Stimulated activated CD4-positive, alpha-beta T cell treated with anti-CD3 and anti-CD28 coated beads, Interleukin-4, amount 100 ng/mL, for 48 hours (primary cell): Measurements from ENCODE around the gene SPSB3.
"Not testable (repeated sequence)": the region's sequence is repeated elsewhere in the genome, so short reads cannot be mapped to it uniquely, and the experiment has no call there.

Experiments used
- DNase-seq, 2 donors: peaks; one replicate each; pipeline ENCODE4 v3.0.0-alpha.2; 2020; ENCODE audit warnings: low read depth in 2 of 2

Gene SPSB3

GRCh38 chr16:1816396-1817275 is 34.3 kb upstream of the SPSB3 start:
- no peak for DNase-seq

GRCh38 chr16:1815461-1815860 is 33.1 kb upstream of the SPSB3 start:
- DNase-seq = no peak

DNA sequence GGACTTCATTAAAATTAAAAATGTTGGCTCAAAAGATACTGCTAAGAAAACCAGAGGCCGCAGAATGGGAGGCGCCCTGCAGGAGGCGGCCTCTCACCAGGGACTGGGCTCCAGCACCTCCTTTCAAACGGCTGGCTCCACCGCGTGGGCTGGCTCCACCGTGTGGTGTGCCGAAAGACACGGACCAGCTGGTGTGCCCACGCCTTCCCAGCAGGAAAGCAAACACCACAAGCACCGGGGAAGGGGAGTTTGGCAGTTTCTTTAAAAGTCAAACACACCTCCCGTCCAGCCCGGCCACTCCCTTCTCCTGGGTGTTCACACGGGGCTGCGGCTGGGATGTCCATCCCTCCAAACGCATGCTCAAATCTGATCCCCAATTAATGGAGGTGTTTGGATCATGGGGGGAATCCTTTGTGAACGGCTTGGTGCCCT is 30.4 kb upstream of the SPSB3 start:
- peak; percentile 51 to 52 for DNase-seq

DNA sequence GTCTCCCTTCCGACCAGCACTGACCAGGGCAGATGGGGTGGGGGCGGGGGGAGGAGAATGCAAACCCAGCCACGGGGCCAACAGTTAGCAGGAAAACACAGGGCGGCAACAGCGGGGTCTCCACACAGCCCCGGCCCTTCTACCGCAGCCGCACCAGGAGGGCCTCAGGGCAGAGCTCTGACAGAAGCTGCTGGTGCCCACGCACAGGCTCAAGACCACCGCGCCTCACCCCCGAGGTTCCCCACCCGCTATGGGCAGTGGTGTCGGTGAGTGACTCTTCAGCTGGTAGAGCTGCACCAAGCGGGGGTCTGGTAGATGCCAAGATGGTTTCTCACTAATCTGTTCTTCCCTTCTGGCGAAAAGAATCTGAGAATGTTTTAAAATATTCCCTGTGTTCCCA is 28.2 kb upstream of the SPSB3 start:
- no peak for DNase-seq

- DNase-seq = no peak
These were observed 27.7 kb upstream of the SPSB3 start for GRCh38 chr16:1810106-1810505.

DNA sequence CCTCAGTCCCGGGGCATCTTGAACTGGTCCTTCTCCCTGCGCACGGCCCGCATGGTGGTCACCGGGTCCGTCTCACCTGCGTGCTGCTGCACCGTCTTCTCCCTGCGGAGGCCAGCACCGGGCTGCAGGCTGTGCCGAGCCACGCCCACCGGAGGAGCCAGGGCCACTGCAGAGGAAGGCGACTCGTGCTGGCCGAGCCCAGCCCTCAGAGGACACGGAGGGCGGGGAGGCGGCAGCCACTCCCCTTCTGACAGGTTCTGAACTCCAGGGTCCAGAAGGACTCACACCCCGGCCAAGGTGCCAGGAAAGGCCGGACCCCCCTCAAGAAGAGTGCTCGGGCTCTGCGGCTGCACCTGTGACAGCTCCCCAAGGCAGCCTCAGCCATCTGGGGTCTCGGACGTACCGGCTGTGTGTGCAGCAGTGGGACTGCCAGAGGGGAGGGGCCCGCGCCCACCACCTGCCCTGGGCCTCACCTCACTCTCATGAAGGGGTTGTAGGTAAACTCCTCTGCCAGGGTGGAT is 27.0 kb upstream of the SPSB3 start:
- DNase-seq = no peak

DNA sequence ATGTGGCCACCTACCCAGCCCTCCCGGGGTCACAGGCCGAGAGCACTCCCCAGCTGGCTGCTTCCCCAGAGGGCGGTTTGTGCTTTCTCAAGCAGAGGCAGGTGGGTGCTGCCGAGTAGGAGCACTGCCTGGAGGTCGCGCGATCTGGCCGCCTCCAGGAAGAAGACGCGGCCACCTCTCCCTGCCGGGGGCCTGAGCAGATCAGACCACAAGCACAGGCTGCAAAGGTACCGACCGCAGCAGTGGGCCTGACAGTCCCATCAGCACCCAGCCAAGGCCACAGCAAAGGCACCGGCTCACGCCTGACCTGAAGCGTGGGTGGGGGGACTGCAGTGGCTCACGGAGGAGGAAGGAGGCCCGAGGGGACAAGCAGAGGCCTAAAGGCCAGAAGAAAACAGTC is 26.3 kb upstream of the SPSB3 start:
- no peak for DNase-seq

DNA sequence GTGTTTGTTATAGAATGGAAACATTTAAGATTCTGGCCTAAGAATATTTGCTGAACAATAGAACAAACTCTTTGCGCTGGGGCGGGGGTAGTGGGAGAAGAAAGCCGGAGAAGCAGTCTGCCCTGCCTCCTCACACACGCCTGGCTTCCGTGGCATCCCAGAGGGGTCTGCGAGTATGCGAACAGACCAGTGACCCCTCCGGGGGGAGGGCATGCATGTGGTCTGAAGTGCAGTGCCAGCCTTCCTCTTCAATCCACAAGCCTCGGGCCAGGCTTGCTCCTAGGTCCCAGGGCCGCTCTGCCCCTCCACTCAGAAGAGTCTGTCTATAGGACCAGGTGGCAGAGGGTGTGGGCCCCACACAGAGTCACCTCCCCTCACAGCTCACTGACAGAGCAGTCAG is 25.3 kb upstream of the SPSB3 start:
- no peak for DNase-seq

GRCh38 chr16:1800701-1801100 is 18.3 kb upstream of the SPSB3 start:
- DNase-seq = no peak

- not testable (repeated sequence) for DNase-seq
These were observed 16.9 kb upstream of the SPSB3 start for GRCh38 chr16:1799263-1799662.

DNA sequence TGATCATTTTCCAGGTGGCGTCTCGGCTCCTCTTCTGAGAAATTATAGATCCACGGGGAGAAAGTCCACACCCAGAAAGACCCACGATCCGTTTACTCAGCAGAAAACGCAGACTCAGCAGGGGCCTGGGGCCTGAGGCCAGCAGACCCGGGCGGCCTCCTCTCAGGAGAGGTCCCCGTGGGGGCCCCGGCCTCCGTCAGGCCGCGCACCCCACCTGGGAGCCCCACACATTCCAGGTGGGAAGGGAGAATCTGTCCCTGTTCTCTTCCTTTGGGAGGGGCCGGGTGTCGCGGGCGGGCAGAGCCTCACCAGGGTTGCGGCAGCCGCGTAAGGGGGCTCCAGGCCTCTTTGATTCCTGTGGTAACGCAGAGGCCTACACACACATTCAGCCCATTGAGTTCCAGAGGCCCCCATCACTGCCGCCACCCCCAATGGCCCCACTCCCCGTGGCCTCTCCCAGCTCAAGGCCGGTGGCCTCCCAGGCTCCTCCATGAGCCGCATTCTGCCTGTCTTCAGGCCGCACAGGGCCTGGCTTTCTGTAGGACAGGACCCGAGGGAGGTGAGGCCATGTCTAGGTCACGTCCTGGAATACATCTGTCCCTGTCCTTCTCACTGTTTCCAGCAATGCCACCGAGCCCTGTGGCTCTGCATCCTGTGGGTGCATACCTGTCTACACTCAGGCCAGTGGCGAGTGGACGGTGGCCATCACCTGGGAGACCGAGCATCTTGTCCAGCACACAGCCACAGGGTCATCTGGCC is 12.7 kb upstream of the SPSB3 start:
- DNase-seq = no peak

GRCh38 chr16:1794221-1794871 is 12.0 kb upstream of the SPSB3 start:
- DNase-seq = no peak

DNA sequence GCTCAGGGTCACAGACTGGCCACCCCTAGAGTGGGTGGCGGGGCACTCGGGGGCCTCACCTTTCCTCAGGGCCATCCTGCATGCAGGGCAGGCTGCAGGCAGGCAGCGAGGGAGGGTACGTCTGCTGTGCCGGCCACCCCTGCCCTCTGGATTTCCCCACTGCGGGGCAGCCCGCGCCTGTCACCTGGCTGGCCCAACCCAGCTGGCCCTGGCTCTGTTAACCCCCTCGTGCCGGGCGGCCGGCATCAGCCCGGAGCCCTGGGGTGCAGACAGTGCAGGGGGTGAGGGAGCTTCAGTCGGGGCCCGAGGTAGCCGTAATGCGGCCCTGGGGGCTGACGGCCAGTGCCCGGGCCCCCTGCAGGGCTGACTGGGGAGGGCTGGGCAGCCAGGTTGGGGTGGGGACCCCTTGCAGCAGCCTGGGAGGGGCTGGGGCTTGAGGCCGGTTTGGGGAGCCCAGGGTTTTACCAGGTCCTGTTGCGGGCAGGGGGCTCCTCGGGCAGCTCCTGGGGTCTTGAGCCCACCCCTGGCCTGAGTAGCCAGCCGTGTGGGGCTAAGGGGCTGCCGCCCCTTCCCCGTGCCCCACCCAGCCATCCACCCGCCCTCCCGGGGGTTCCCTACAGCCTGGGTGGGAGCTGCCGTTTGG is 11.3 kb upstream of the SPSB3 start, which contains the start of gene IGFALS:
TSS of gene IGFALS (minus strand) at position 128 of the 643 bp plus-strand sequence. CDS start at position 75, 53 bp downstream.
- no peak for DNase-seq

DNA sequence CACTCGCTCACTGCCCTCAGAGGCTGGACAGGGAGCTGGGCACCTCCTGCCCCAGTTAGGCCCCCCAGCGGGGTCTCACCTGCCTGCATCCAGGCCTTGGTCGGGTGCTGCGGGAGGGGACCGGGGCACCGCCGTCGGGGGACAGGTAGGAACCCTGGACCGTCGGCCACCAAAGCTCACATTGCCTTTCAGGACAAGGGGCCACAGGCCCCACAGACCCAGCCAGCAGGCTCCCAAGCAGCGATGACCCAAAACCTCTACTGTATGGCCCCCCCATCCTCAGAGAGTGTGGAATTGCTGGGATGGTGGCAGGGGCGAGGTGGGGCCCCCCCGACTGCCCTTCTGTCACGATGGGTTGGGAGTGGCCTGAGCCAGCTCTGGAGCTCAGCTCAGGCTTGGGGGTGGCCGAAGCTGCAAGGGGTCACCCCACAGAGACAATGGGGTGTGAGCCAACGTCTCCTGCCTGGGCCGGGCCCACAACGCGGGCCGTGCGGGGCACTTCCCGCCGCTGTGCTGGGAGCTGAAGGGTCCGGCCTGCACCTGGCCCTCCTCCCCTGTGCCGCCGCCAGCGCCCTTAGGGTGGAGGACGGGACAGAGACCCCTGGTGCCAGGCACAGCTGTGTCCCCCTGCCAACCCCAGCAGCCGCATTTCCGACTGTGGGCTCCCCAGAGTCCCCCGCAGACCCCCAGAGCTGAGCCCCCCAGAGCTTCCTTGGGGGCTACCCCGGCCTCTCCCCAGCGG is 10.6 kb upstream of the SPSB3 start:
- no peak for DNase-seq

DNA sequence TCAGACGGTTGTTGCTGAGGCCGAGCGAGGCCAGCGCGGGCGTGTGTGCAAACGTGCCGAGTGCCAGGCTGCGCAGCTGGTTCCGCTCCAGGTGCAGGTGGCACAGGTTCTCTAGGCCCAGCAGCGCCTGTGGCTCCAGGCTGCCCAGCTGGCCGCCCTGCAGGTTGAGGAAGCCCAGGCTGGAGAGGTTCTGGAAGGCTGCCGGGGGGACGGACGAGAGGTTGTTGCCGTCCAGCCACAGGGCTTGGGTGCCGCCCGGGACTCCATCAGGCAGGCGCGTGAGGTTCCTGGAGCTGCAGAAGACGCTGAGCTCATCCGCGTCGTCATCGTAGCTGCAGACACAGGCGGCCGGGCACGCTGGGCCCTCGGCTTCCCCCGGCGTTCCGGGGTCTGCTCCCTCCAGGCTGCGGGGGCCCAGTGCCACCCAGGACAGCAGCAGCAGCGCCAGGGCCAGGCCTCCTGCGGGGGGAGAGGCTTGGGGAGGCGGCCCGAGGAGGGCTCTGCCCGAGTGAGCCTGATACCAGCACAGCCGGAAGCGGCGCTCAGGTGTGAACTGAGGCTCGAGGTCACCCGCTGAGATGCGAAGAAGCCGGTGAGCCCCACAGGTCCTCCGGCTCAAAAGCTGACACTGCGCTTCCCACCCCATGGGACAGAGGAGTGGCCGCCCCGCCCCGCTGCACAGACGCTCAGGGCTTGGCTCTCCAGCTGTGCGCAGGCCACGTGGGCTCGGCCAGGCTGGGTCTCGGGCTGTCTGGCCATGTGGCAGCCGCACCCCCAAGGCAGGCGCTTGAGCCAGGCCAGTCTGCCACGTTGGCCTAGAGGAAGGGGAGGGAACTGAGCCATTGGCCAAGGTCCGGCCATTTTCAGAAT is 9.8 kb upstream of the SPSB3 start:
- no peak for DNase-seq

GRCh38 chr16:1791256-1791942 is 9.0 kb upstream of the SPSB3 start:
- no peak for DNase-seq

DNA sequence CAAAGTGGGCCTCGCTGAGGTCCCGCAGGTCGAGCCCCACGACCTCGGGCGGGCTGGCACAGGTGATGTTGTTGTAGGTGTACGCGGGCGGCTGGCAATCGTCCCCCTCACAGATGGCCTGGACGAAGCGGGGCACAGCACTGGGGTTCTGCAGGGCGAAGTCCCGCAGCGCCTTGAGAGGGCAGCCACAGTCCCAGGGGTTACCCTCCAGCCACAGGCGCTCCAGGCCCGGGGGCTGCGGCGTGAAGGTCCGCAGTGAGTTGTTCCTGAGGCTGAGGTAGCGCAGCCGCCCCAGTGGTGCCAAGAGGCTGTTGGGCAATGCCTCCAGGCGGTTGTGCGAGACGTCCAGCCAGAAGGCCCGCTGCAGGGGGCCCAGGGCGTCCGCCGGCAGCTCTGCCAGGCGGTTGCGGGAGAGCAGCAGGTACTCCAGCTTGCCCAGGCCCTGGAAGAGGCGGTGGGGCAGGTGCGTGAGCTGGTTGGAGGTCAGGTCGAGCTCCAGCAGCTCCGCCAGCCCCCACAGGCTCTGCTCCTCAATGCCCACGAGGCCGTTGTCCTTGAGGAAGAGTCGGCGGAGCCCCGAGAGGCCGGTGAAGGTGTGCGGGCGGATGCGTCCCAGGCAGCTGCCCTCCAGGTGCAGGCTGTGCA is 8.4 kb upstream of the SPSB3 start:
- DNase-seq = no peak

GRCh38 chr16:1790261-1790610 is 7.9 kb upstream of the SPSB3 start:
- no peak for DNase-seq

- DNase-seq = no peak
These were observed 7.3 kb upstream of the SPSB3 start for GRCh38 chr16:1789643-1790045.
